HG03060 (cell line): ENCODE results near the gene MAPK12.

Experiments used
- ATAC-seq: cut with Tn5 transposase; IDR thresholded peaks from one replicate; pipeline ENCODE4 v1.9.1; 2021; ENCODE audit warnings: low read depth, moderate number of reproducible peaks; ENCODE audit not compliant: unreplicated experiment

MAPK12 gene

GRCh38 chr22:50299785-50300619 is 38.5 kb upstream of the MAPK12 start:
- ATAC-seq, result no peak

GRCh38 chr22:50298937-50299784 is 37.7 kb upstream of the MAPK12 start:
- ATAC-seq, result no peak

GRCh38 chr22:50298266-50298637 is 36.8 kb upstream of the MAPK12 start:
- no peak for ATAC-seq

DNA sequence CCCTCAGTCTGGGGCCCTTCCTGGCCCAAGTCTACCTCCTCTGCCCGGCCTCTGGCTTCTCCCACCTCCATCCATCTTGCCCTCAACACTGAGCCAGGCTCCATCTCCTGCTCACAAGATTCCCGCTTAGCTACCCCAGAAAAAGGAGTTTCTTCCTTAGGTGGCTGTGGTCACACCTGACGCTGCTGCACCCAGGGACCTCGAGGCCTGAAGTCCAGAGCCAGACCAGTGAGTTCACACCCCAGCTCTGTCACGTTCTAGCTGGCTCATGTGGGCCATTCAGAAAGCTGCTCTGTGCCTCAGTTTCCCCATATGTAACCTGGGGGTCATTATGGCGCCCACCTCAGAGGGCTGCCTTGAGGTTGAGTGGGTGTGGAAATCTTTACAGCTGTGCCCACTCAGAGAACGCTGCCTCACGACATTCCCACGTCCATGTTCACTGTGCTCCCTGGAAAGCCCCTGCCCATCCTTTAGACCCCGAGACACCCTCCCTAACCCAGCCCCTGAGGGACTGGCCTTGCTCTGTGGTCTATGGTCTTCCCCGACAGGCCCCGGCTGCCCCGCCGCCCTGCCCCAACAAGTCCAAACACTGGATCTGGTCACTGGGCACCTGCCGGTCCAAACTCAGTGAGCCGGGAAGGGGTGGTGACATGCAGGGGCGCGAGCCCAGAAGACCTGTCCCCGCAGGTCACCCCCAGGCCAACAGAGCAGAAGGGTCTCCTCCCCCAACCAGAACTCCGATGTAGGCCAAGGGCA is 36.2 kb upstream of the MAPK12 start:
- no peak for ATAC-seq

DNA sequence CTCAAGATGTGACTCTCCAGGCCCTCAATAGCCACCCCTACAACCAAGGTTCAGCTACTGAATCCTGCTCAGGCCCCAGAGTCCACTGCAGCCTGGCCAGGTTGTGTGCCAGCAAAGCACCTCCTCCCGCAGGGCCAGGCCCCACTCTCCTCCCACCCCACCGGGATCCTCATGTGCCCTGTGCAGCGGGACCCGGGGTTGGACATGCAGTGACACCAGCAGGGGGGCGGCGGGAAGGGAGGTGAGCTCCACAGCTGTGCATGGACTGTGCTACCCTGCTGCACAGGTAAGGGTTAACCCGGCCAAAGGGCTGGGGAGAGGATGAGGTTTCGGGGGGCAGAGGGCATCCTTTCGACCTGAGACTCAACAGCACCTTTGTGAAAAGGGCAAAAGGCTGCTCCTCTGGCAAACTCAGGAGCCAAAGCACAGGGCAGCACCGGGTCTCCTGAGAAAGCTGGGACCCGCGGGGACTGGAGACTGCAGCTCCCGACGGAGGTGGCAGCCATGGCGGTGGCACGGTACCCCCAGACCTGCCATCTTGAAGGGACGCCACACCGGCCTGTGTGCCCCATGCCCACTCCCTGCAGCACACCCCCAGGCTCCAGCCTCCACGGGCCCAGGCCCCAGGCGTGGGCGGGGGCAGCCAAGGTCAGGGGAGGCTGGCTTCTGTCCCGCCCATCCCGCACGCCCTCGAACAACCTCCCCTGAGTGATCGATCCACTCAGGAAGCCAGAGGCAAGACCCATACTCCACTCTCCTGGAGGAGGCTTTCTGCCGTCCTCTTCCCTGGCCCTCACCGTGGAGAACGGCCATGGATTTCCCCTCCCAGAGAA is 35.4 kb upstream of the MAPK12 start:
- no peak for ATAC-seq

DNA sequence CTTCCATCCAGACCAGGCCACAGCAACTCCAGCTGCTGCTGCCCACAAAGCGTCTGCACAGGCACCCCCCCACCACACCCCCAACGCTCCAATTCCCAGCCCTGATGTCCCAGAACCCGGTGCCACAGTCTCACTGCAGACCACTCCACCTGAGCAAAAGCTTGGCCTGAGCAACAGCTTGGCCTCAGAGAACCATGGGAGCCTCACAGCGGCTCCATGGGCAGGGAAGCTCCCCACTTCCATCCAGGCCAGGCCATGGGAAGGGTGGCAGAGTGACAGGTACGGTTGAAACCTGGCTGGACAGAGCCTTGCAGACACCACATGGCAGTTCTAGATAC is 32.8 kb upstream of the MAPK12 start:
- no peak for ATAC-seq

- no peak for ATAC-seq
Measured at GRCh38 chr22:50293441-50294318, 32.2 kb upstream of the MAPK12 start.

- ATAC-seq, result no peak
Measured at GRCh38 chr22:50292643-50293440, 31.4 kb upstream of the MAPK12 start.

DNA sequence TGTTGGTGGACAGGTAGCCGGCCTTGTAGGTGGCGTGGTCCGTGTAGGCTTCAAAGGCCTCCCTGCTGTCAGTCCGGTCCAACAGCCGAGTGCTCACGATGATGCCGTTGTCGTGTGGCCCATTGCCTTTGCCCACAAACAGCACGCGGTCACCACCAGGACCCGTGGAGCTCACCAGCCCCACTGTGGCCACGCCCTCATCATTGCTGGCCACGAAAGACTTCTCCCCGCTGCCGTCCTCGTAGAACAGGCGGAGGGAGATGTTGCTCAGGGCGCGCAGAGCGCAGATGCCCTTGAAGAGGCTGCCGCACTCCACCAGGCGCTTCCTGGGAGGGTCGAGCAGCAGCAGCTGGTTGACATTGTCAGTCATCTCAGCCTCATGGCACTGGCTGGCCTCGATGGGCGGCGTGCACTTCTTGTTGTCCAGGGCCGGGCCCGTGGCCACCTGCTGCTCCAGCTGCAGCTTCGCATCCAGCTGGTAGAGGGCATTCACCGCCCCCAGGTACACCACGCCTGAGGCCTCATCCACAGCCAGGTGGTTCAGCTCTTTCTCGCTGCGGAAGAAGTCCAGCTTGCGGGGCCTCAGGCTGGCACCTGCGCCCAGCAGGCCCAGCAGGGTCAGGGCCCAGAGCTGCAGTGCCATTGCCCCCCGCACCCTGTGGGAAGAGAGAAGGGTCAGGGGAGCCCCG is 28.6 kb upstream of the MAPK12 start:
- ATAC-seq, result no peak

GRCh38 chr22:50289151-50289941 is 27.9 kb upstream of the MAPK12 start:
- ATAC-seq, result no peak

GRCh38 chr22:50287731-50288130 is 26.2 kb upstream of the MAPK12 start:
- no peak for ATAC-seq

DNA sequence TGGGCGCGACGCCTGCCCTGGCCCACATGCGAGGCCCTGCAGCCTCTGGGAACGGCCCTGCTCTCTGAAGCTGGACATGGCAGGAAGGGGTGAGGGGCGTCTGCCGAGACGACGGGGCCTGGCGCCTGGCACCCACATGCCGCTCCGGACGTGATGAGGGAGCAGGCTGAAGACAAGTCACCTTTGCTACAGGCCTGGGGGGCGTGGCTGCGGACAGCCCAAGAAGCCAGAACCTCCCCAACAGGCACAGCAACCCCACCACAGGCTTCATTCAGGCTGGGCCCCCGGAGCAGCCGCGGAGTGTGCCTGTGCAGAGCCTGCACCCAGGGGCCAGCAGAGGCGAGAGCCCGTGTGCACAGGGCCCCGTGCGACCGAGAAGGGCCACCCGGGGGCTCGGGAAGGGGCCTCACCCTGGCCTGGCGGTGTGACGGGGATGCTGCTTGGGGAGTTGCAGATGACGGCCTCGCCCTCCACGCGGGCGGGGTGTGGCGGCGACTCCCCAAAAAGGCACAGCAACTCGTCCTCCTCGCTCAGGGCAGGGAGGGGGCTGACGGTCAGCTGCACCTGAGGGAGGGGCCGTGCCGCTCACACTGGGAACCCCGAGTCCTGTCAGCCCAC is 25.3 kb upstream of the MAPK12 start:
- ATAC-seq, result no peak

DNA sequence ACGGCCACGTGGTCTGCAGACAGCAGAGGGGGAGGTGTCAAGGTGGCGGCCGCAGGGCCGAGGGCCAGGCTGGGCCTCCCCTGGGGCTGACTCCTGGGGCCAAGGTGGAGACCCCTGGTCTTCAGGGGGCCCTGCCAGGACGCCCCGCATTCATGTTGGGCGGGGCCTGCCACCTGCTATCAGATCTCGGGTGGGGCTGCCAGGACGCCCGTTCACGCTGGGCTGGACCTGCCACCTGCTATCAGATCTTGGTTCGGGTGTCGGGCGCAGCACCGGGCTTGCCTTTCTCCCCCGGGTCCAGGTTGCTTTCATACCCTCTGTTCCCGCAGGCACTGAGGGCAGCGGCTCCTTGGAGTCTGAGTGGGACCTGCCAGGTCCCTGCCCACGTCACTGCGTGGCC is 24.8 kb upstream of the MAPK12 start:
- ATAC-seq, result no peak

- no peak for ATAC-seq
Measured at GRCh38 chr22:50285568-50286229, 24.2 kb upstream of the MAPK12 start.

- ATAC-seq, result no peak
Measured at GRCh38 chr22:50284479-50284878, 23.0 kb upstream of the MAPK12 start.

GRCh38 chr22:50283821-50284220 is 22.3 kb upstream of the MAPK12 start:
- no peak for ATAC-seq
